Activated gamma-delta T cell treated with Interleukin-2 at 50 U/mL for 16 hours (primary cell): Measurements from ENCODE around the gene CYP3A7.
"Not testable (repeated sequence)": the region's sequence is repeated elsewhere in the genome, so short reads cannot be mapped to it uniquely, and the experiment has no call there.

Experiments
- DNase-seq: peaks from one replicate; pipeline ENCODE4 v3.0.0-alpha.2; 2020

CYP3A7 gene

DNA sequence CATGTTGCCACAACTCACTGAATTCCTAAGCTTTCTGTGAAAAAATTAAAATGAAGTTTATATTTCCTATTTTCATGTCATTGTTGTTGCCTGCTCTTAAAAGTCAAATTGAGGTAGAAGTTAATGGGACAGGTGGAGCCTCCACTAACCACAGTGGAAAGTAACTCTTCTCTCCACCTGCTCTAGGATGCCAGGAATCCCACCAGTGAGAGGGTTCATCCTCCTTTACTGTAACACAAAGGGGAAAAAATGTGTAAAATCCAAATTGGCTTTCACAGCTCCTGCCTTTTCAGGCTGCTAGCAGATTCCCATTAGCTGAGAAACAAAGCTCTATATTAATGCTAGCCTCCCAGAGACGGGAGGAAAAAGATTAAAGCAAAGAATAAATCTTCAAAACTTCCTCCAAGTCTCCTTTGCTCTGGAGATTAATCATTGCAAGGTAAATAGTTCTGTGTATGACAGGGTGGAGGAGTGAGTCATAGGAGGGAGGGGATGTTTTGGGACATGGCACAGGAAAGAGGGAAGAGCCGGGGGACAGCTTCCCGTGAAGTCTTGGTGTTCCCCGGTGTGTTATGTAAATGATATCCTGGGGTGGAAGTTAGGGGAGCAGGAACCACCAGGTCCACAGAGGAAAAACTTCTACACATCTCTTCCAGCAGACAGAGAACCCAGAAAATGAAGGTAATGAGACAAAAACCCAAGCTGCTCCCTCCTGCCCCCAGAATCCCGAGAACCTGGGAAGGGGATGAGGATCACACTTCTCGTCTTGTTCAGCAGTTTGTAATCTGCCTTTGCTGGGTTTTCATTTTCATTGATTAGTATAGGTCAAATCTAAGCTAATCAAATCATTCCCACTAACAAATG is 35.9 kb downstream of the CYP3A7 start:
- DNase-seq: not testable (repeated sequence)

- no peak for DNase-seq
Observed at GRCh38 chr7:99694912-99695304, 40.1 kb downstream of the CYP3A7 start.

GRCh38 chr7:99694201-99694911 is 40.6 kb downstream of the CYP3A7 start:
- DNase-seq: no peak

- DNase-seq: no peak
Observed at GRCh38 chr7:99693427-99694200, 41.4 kb downstream of the CYP3A7 start.

DNA sequence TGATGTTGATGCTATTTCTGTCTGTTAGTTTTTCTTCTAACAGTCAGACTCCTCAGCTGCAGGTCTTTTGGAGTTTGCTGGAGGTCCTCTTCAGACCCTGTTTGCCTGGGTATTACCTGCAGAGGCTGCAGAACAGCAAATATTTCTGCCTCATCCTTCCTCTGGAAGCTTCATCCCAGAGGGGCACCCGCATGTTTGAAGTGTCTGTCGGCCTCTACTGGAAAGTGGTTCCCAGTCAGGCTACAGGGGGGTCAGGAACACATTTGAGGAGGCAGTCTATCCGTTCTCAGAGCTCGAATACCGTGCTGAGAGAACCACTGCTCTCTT is 41.9 kb downstream of the CYP3A7 start:
- no peak for DNase-seq

DNA sequence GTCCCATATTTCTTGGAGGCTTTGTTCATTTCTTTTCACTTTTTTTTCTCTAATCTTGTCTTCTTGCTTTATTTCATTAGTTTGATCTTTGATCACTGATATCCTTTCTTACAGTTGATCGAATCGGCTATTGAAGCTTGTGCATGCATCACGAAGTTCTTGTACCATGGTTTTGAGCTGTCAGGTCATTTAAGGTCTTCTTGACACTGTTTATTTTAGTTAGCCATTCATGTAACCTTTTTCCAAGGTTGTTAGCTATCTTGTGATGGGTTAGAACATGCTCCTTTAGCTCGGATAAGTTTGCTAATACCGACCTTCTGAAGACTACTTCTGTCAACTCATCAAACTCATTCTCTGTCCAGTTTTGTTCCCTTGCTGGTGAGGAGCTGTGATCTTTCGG is 42.4 kb downstream of the CYP3A7 start:
- not testable (repeated sequence) for DNase-seq

- DNase-seq: not testable (repeated sequence)
Observed at GRCh38 chr7:99691658-99692057, 43.3 kb downstream of the CYP3A7 start.

- DNase-seq: not testable (repeated sequence)
Observed at GRCh38 chr7:99690918-99691317, 44.1 kb downstream of the CYP3A7 start.

DNA sequence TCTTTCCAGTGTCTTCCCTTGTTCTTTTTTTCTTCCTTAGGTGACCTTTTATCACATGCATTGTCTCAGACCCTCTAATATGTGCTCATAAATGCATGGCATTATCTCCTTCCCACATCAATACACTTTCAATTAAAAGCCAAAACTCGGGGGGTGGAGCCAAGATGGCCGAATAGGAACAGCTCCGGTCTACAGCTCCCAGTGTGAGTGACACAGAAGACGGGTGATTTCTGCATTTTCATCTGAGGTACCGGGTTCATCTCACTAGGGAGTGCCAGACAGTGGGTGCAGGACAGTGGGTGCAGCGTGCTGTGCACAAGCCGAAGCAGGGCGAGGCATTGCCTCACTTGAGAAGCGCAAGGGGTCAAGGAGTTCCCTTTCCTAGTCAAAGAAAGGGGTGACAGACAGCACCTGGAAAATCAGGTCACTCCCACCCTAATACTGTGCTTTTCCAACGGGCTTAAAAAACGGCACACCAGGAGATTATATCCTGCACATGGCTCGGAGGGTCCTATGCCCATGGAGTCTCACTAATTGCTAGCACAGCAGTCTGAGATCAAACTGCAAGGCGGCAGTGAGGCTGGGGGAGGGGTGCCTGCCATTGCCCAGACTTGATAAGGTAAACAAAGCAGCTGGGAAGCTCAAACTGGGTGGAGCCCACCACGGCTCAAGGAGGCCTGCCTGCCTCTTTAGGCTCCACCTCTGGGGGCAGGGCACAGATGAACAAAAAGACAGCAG is 49.0 kb downstream of the CYP3A7 start:
- DNase-seq: not testable (repeated sequence)

- no peak for DNase-seq
Observed at GRCh38 chr7:99685129-99685758, 49.8 kb downstream of the CYP3A7 start.

GRCh38 chr7:99679400-99680191 is 55.4 kb downstream of the CYP3A7 start, which contains the start of gene CYP3A5:
Gene CYP3A5 (minus strand): TSS chr7:99679996. CDS start chr7:99679896, 100 bp downstream.
- DNase-seq: no peak

- DNase-seq: no peak
Observed at GRCh38 chr7:99679032-99679399, 56.0 kb downstream of the CYP3A7 start.

DNA sequence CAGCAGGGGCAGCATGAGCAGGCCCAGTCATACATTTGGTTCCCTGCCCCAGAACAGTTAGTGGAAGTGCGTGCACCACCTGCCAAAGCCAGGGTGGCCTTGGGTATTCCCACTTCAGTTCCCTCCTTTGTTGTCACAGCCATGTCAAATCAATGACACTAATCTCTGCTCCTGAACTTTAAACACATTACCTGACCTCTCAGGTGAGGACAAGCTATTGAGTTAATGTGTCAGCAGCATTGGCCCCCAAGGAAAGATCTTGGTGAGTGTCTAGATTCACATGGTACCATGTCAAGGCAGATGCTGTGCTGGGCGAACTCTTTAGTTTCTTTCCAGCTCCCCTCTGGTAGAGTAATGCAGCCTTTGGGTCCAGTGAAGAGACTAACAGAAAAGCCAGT is 57.3 kb downstream of the CYP3A7 start:
- DNase-seq: no peak

GRCh38 chr7:99677013-99677647 is 57.9 kb downstream of the CYP3A7 start:
- DNase-seq: no peak

DNA sequence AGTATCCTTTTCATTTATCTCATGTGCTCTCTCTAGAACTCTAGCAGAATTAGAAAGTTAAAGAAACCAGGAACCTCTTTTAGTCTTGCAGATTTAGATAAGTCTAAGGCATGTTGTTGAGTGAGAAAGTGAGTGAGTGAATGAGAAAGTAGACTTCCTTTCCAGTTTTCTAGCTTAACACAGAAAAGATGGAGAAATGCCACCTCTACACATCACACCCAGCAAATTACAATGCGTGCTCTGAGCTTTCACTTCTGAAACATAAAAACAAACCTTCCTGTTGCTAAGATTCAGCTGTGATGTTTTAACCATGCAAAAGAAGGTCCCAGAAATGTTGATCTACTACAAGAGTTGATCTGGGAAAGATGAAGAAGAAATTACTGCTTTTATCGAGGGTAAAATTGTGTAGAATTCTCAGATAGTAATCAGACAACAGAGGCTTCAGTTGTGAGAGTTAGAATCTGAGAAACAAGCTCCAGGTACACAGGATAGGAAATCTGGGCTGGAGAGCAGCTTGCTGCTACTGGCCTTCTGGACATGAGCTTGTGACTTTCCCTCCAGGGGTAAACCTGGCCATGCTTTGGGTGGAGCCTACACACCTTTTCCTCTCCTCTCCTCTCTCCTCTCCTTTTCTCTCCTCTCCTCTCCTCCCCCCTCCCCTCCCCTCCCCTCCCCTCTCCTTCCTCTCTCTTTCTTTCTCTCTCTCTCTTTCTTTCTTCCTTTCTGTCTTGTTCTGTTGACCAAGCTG is 59.8 kb downstream of the CYP3A7 start:
- DNase-seq: no peak

DNA sequence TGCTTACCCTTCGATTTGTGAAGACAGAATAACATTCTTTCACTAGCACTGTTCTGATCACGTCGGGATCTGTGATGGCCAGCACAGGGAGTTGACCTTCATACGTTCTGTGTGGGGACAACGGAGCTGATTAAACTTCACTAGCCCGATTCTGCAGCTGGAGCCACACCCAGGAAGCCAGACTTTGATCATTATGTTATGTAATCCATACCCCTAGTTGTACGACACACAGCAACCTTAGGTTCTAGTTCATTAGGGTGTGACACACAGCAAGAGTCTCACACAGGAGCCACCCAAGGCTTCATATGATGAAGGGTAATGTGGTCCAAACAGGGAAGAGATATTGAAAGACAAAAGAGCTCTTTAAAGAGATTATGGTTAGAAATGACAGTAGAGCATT is 62.4 kb downstream of the CYP3A7 start:
- no peak for DNase-seq

DNA sequence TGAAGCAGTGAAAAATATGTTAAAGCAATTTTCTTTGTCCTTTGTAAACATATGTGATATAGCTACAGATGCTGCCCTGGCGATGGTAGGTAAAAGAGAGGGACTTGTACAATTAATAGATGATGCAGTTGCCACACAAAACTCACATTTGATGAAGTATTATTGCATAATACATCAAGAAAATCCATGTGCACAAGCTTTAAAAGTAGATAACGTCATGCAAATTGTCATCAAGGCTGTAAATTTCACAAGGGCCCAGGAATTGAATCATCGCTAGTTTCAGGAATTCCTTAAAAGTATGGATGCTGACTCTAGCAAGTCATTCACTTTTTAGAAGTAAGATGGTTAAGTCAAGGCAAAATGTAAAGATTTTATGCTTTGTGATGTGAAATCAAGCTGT is 65.2 kb downstream of the CYP3A7 start:
- DNase-seq: no peak

GRCh38 chr7:99668541-99668940 is 66.5 kb downstream of the CYP3A7 start:
- DNase-seq: no peak

GRCh38 chr7:99667179-99667578 is 67.8 kb downstream of the CYP3A7 start:
- no peak for DNase-seq

- no peak for DNase-seq
Observed at GRCh38 chr7:99666013-99666395, 69.0 kb downstream of the CYP3A7 start.
